ENCODE measurements around the gene LLGL1. TPM values are rescaled to one million over a fixed set of nuclear protein-coding genes. Genes with fewer than 3 reads are reported as not detected.

The LLGL1 gene
- total RNA-seq, 2 donors from 2014 or later, result 66.3 to 69.3 TPM

DNA sequence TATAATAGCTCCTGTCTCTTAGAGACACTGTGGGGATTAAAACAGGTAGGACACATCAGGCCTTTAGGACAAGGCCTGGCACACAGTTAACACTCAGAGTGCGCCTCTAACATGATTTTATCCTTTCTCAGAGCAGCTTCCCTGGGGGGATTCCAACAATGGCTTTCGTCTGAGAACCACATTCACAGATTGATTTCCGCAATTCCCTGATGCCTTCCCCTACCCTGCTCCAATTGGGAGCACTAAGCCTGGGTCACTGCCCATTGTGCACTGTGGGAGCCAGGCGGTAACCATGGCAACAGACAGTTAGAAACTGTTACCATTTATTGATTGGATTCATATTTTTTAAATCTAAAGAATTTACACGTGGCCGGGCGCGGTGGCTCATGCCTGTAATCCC, 47.7 kb upstream of the LLGL1 start:
- Mint-ChIP-seq H3K4me3 (no peak overlapping the region), H3K27ac (no peak overlapping the region), H3K9me3 (no peaks in the 10 kb centered on the region), H3K27me3 (ENCODE audit: insufficient read depth) (no peaks in the 10 kb centered on the region), H3K36me3 (ENCODE audit: low read depth) (no peaks in the 10 kb centered on the region), H3K4me1 (peaks cover 10% of the 10 kb centered on the region)
- Histone ChIP-seq H3K9ac (ENCODE audit: extremely low read depth, low read length, poor library complexity, severe bottlenecking) (no peak overlapping the region), H3K27me3 (ENCODE audit: control insufficient read depth, insufficient read depth, low read length, poor library complexity, severe bottlenecking) (no peaks in the 10 kb centered on the region), H3K4me3 (ENCODE audit: low read length) (no peak overlapping the region), H3K4me1 (ENCODE audit: control insufficient read depth, insufficient read depth, low read length) (peaks cover 5% of the 10 kb centered on the region), H3K9me3 (ENCODE audit: control insufficient read depth, low read length) (no peaks in the 10 kb centered on the region), H3K36me3 (ENCODE audit: control insufficient read depth, insufficient read depth, low read length) (no peaks in the 10 kb centered on the region), H3K27ac (ENCODE audit: low read depth, low read length) (peak overlapping the region; percentile 39)
- WGBS, 2 experiments (ENCODE audit: insufficient coverage in 1 of 2, insufficient read length in 1 of 2), result 77 to 93% methylated on average over 7 to 8 of the region's 8 CpGs
- DNase-seq, result no peak
- no peak for TF ChIP-seq CTCF (conservative IDR thresholded peaks at IDR 0.05)

DNA sequence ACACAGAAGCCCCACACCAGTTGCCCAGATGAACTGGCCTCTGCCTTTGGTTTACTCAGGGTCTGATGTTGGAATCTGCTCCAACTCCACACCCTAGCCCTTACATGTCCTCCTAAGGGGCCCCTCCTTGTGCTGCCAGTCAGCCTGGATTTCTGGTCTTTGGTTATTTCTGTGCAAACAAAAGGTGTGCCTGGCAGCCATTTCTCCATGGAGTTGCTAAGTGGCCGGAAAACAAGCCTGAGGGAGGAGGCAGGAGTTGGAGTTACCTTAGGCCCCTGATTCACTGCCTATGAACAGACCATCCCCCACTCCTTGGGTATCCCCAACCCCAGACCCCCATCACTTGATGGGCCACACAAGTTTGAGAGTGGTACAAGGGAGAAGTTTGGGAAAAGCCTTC, 46.2 kb upstream of the LLGL1 start:
- H3K4me1 ChIP-seq (ENCODE audit: control insufficient read depth, insufficient read depth, low read length), result peaks cover 5% of the 10 kb centered on the region
- no peak overlapping the region for H3K27ac ChIP-seq (ENCODE audit: low read depth, low read length)
- Mint-ChIP-seq H3K27ac (no peak overlapping the region), H3K4me3 (no peak overlapping the region), H3K36me3 (ENCODE audit: low read depth) (no peaks in the 10 kb centered on the region), H3K9me3 (no peaks in the 10 kb centered on the region), H3K4me1 (peaks cover 10% of the 10 kb centered on the region), H3K27me3 (ENCODE audit: insufficient read depth) (no peaks in the 10 kb centered on the region)
- H3K27me3 ChIP-seq (ENCODE audit: control insufficient read depth, insufficient read depth, low read length, poor library complexity, severe bottlenecking), result no peaks in the 10 kb centered on the region
- H3K9ac ChIP-seq (ENCODE audit: extremely low read depth, low read length, poor library complexity, severe bottlenecking), result no peak overlapping the region
- no peaks in the 10 kb centered on the region for H3K36me3 ChIP-seq (ENCODE audit: control insufficient read depth, insufficient read depth, low read length)
- TF ChIP-seq CTCF (conservative IDR thresholded peaks at IDR 0.05), result no peak
- WGBS, 2 experiments (ENCODE audit: insufficient coverage in 1 of 2, insufficient read length in 1 of 2), result 83% methylated on average over 1 of the region's 1 CpG; no CpG with 5 or more reads in 1 of the 2 experiments
- no peak for DNase-seq
- no peaks in the 10 kb centered on the region for H3K9me3 ChIP-seq (ENCODE audit: control insufficient read depth, low read length)
- no peak overlapping the region for H3K4me3 ChIP-seq (ENCODE audit: low read length)

DNA sequence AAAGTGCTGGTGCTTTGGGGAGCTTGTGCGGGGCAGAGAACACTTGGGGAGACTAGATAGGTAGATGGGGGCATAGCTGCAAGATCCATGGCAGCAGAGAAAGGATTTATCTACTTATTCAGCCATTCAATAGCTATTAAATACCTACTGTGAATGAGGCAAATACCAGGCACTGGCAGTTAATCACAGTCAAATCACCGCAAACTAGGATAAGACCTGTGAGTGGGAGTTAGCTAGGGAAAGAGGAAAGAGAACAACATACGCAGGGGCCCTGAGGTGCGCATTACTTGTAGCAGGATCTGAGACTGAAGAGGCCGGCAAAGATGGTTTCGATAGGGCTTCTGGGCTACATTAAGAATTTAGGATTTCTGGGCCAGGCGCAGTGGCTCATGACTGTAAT, 45.6 kb upstream of the LLGL1 start:
- Mint-ChIP-seq H3K4me3 (no peak overlapping the region), H3K4me1 (peaks cover 10% of the 10 kb centered on the region), H3K36me3 (ENCODE audit: low read depth) (no peaks in the 10 kb centered on the region), H3K27me3 (ENCODE audit: insufficient read depth) (no peaks in the 10 kb centered on the region), H3K9me3 (no peaks in the 10 kb centered on the region), H3K27ac (no peak overlapping the region)
- H3K9ac ChIP-seq (ENCODE audit: extremely low read depth, low read length, poor library complexity, severe bottlenecking), result no peak overlapping the region
- no peak for DNase-seq
- no peaks in the 10 kb centered on the region for H3K9me3 ChIP-seq (ENCODE audit: control insufficient read depth, low read length)
- H3K27ac ChIP-seq (ENCODE audit: low read depth, low read length), result no peak overlapping the region
- no peak for TF ChIP-seq CTCF (conservative IDR thresholded peaks at IDR 0.05)
- H3K27me3 ChIP-seq (ENCODE audit: control insufficient read depth, insufficient read depth, low read length, poor library complexity, severe bottlenecking), result no peaks in the 10 kb centered on the region
- H3K4me1 ChIP-seq (ENCODE audit: control insufficient read depth, insufficient read depth, low read length), result peaks cover 5% of the 10 kb centered on the region
- H3K4me3 ChIP-seq (ENCODE audit: low read length), result no peak overlapping the region
- 91% methylated on average over 7 of the region's 7 CpGs for WGBS, 2 experiments (ENCODE audit: insufficient coverage in 1 of 2, insufficient read length in 1 of 2)
- no peaks in the 10 kb centered on the region for H3K36me3 ChIP-seq (ENCODE audit: control insufficient read depth, insufficient read depth, low read length)

All from endodermal cell (in vitro differentiated cells).